ENCODE measurements around the gene CHST9. TPM values are rescaled to one million over a fixed set of nuclear protein-coding genes. Genes with fewer than 3 reads are reported as not detected.

Gene CHST9
- total and polyA plus RNA-seq, 2 of the 13 experiments (the other 11 are each of a cell fraction or from before 2014, with no cell fraction given): 3.2 to 9.6 TPM

DNA sequence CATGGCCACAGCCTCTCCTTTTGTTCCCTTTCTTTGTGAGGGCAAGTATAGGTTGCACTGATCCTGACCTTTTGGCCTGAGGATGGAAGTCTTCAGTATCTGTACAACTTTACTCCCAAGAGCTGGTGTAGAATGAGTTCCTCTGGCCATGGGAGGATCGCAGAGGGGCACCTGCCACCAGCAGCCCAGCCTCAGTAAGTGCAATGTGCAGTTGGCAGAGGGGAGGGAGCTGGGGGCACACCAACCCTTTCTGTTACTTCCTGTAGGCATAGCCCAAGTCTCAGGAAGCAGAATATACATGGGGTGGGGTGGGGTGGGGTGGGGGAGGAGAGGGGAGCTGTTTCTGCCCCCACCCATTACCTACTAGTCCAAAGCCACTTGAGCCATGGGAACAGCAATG, 254.5 kb downstream of the CHST9 start (continued):
- TF ChIP-seq, protein P1, sequence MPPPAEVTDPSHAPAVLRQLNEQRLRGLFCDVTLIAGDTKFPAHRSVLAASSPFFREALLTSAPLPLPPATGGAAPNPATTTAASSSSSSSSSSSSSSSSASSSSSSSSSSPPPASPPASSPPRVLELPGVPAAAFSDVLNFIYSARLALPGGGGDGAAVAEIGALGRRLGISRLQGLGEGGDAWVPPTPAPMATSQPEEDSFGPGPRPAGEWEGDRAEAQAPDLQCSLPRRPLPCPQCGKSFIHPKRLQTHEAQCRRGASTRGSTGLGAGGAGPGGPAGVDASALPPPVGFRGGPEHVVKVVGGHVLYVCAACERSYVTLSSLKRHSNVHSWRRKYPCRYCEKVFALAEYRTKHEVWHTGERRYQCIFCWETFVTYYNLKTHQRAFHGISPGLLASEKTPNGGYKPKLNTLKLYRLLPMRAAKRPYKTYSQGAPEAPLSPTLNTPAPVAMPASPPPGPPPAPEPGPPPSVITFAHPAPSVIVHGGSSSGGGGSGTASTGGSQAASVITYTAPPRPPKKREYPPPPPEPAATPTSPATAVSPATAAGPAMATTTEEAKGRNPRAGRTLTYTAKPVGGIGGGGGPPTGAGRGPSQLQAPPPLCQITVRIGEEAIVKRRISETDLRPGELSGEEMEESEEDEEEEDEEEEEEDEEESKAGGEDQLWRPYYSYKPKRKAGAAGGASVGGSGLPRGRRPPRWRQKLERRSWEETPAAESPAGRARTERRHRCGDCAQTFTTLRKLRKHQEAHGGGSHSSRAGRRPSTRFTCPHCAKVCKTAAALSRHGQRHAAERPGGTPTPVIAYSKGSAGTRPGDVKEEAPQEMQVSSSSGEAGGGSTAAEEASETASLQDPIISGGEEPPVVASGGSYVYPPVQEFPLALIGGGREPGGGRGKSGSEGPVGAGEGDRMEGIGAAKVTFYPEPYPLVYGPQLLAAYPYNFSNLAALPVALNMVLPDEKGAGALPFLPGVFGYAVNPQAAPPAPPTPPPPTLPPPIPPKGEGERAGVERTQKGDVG (CRISPR knock-in tag; IDR thresholded peaks at IDR 0.05; ENCODE audit: borderline replicate concordance): no peak
- TF ChIP-seq ZFAT (CRISPR knock-in tag; conservative IDR thresholded peaks at IDR 0.05) (no peak), NRL (CRISPR knock-in tag; IDR thresholded peaks at IDR 0.05; ENCODE audit: borderline replicate concordance) (no peak), CAMTA2 (CRISPR knock-in tag; IDR thresholded peaks at IDR 0.05; ENCODE audit: borderline replicate concordance) (no peak), ISX (CRISPR knock-in tag; conservative IDR thresholded peaks at IDR 0.05) (no peak), ZSCAN12 (CRISPR knock-in tag; IDR thresholded peaks at IDR 0.05) (no peak), RFX1 (IDR thresholded peaks at IDR 0.05) (no peak)
- TF ChIP-seq, protein P2, sequence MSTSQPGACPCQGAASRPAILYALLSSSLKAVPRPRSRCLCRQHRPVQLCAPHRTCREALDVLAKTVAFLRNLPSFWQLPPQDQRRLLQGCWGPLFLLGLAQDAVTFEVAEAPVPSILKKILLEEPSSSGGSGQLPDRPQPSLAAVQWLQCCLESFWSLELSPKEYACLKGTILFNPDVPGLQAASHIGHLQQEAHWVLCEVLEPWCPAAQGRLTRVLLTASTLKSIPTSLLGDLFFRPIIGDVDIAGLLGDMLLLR (CRISPR knock-in tag; IDR thresholded peaks at IDR 0.05): no peak

DNA sequence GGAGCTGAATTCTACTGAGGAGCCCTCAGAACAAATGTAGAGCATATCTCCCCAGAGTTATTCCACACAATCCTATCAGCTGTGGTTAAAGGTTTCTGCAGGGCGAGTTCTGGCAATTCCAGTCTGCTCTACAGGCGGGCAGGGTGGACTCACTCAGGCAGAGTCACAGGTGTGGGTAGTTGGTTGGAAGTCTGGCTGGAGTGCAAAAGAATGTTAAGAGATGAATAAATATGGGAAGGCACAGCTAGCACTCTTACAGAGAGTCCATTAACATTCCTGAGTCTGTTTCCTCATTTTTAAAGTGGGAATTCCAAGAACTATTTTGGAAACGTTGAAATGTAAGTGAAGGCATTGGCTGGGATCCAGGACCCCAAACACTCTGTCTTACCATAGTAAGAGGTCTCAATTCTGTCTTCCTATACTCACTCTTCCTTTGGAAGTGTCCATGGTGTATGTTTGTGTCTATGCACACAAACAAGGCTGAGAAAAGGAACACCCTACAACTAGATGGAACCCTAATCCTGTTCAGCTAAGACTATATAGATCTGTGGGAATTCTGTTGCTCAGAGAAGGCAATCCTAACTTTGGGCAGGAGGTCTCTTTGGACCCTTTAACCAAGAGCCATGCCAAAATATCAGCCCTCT, 256.3 kb downstream of the CHST9 start:
- ChIA-PET CTCF (ENCODE audit: low intra/inter-chr PET ratio, low total read pairs) (no interaction called here), POLR2A (no interaction called here)
- DNase-seq (ENCODE audit: low spot score): no peak
- Histone ChIP-seq H3K79me2 (ENCODE audit: insufficient read depth, low read length) (no peaks in the 10 kb centered on the region), H3K4me2 (ENCODE audit: low read depth, low read length) (no peak overlapping the region), H4K20me1 (ENCODE audit: insufficient read depth, low read length) (no peaks in the 10 kb centered on the region), H3K27me3 (ENCODE audit: control insufficient read depth in 1 of 2, insufficient read depth in 2 of 2, low read length in 2 of 2) (no peaks in the 10 kb centered on the region), H3K4me1 (ENCODE audit: insufficient read depth, low read length) (no peaks in the 10 kb centered on the region), H3K27ac (ENCODE audit: extremely low read length, insufficient read depth, low read length) (no peak overlapping the region), H3K36me3 (replicated peaks in 1 of 2; ENCODE audit: control insufficient read depth in 1 of 2, insufficient read depth in 2 of 2, low read length in 2 of 2) (no peaks in the 10 kb centered on the region), H3K9ac (ENCODE audit: insufficient read depth, low read depth, low read length) (no peak overlapping the region), H2AFZ (ENCODE audit: low read length) (no peak overlapping the region), H3K4me3 (replicated peaks in 1 of 3; ENCODE audit: insufficient read depth in 1 of 3, low read depth in 2 of 3, low read length in 3 of 3) (no peak overlapping the region), H3K9me3 (ENCODE audit: low read length) (no peaks in the 10 kb centered on the region)
- WGBS (ENCODE audit: low lambda C conversion rate): 67% methylated on average over 3 of the region's 3 CpGs
- no peak for FAIRE-seq
- ATAC-seq: no peak
- in situ Hi-C loops (cut with HindIII; ENCODE audit: extremely low pct_ligation_motif_present, low pct_unique_long_range_greater_than_20kb): loop anchor here (25.0 kb wide), 1 partner anchor 91 kb away; no protein-coding TSS in a partner anchor
- intact Hi-C loops (cut with micrococcal nuclease; ENCODE audit: unreplicated experiment): no loop called here
- no TSS peak for BruUV-seq (replicated peaks)
- TF ChIP-seq ARID2 (CRISPR knock-in tag; IDR thresholded peaks at IDR 0.05; ENCODE audit: borderline replicate concordance): no peak
- TF ChIP-seq SKI (IDR thresholded peaks at IDR 0.05; ENCODE audit: partially characterized antibody): no peak
- TF ChIP-seq, protein P3, sequence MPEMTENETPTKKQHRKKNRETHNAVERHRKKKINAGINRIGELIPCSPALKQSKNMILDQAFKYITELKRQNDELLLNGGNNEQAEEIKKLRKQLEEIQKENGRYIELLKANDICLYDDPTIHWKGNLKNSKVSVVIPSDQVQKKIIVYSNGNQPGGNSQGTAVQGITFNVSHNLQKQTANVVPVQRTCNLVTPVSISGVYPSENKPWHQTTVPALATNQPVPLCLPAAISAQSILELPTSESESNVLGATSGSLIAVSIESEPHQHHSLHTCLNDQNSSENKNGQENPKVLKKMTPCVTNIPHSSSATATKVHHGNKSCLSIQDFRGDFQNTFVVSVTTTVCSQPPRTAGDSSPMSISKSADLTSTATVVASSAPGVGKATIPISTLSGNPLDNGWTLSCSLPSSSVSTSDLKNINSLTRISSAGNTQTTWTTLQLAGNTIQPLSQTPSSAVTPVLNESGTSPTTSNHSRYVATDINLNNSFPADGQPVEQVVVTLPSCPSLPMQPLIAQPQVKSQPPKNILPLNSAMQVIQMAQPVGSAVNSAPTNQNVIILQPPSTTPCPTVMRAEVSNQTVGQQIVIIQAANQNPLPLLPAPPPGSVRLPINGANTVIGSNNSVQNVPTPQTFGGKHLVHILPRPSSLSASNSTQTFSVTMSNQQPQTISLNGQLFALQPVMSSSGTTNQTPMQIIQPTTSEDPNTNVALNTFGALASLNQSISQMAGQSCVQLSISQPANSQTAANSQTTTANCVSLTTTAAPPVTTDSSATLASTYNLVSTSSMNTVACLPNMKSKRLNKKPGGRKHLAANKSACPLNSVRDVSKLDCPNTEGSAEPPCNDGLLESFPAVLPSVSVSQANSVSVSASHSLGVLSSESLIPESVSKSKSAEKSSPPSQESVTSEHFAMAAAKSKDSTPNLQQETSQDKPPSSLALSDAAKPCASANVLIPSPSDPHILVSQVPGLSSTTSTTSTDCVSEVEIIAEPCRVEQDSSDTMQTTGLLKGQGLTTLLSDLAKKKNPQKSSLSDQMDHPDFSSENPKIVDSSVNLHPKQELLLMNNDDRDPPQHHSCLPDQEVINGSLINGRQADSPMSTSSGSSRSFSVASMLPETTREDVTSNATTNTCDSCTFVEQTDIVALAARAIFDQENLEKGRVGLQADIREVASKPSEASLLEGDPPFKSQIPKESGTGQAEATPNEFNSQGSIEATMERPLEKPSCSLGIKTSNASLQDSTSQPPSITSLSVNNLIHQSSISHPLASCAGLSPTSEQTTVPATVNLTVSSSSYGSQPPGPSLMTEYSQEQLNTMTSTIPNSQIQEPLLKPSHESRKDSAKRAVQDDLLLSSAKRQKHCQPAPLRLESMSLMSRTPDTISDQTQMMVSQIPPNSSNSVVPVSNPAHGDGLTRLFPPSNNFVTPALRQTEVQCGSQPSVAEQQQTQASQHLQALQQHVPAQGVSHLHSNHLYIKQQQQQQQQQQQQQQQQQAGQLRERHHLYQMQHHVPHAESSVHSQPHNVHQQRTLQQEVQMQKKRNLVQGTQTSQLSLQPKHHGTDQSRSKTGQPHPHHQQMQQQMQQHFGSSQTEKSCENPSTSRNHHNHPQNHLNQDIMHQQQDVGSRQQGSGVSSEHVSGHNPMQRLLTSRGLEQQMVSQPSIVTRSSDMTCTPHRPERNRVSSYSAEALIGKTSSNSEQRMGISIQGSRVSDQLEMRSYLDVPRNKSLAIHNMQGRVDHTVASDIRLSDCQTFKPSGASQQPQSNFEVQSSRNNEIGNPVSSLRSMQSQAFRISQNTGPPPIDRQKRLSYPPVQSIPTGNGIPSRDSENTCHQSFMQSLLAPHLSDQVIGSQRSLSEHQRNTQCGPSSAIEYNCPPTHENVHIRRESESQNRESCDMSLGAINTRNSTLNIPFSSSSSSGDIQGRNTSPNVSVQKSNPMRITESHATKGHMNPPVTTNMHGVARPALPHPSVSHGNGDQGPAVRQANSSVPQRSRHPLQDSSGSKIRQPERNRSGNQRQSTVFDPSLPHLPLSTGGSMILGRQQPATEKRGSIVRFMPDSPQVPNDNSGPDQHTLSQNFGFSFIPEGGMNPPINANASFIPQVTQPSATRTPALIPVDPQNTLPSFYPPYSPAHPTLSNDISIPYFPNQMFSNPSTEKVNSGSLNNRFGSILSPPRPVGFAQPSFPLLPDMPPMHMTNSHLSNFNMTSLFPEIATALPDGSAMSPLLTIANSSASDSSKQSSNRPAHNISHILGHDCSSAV (CRISPR knock-in tag; IDR thresholded peaks at IDR 0.05; ENCODE audit: borderline replicate concordance): no peak
